ENCODE measurements around the gene LRRK1.

Gene LRRK1

DNA sequence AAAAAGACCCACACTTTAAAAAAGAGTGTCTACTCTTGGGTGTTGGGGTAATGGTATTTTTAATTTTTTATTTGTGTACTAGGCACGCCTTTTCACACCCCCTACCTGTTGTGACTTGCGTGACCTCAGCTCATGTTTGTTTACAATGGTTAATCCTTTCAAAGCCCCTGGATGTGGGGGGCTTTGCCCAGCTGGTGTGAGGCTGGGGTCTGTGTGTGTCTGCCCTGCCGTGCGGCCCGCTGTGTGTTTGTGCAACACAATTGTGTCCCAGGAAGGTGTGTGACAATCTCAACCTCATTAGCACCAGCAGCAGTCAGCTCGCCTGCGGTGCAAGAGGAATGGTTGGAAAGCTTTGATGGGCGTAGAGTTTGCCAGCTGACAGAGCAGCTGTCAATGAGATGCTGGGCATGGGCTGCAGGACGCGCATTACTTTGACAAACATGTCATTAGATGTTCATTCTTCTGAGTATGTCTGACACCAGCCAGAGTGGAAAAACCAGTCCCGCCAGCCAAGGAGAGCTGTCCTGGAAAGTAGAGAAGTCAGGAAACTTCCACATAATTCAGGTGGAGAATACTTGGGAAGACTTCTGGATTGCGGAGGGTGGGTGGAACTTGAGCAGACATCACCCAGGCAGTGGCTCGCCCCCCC, 9.6 kb downstream of the LRRK1 start:
- Histone ChIP-seq H3K27me3 (ENCODE audit: low read depth, low read length) (no peaks in the 10 kb centered on the region), H3K9me3 (ENCODE audit: control insufficient read depth in 1 of 2, low read length in 2 of 2) (no peaks in the 10 kb centered on the region), H3K27ac (ENCODE audit: low read length) (no peak overlapping the region), H3K36me3 (ENCODE audit: control insufficient read depth in 1 of 2, insufficient read depth in 2 of 2, low read length in 2 of 2) (peaks cover 0 to 17% of the 10 kb centered on the region in 2 donors), H3K4me3 (ENCODE audit: low read depth in 1 of 2, low read length in 2 of 2) (no peak overlapping the region), H3K4me1 (ENCODE audit: control insufficient read depth in 1 of 2, insufficient read depth in 2 of 2, low read length in 2 of 2) (no peaks in the 10 kb centered on the region)

- H3K9me3 ChIP-seq (ENCODE audit: control insufficient read depth in 1 of 2, low read length in 2 of 2), result no peaks in the 10 kb centered on the region
- peaks cover 0 to 17% of the 10 kb centered on the region in 2 donors for H3K36me3 ChIP-seq (ENCODE audit: control insufficient read depth in 1 of 2, insufficient read depth in 2 of 2, low read length in 2 of 2)
- no peaks in the 10 kb centered on the region for H3K27me3 ChIP-seq (ENCODE audit: low read depth, low read length)
- H3K27ac ChIP-seq (ENCODE audit: low read length), result no peak overlapping the region
- no peak overlapping the region for H3K4me3 ChIP-seq (ENCODE audit: low read depth in 1 of 2, low read length in 2 of 2)
- no peaks in the 10 kb centered on the region for H3K4me1 ChIP-seq (ENCODE audit: control insufficient read depth in 1 of 2, insufficient read depth in 2 of 2, low read length in 2 of 2)
Measured at GRCh38 chr15:100929641-100930042, 10.5 kb downstream of the LRRK1 start.

DNA sequence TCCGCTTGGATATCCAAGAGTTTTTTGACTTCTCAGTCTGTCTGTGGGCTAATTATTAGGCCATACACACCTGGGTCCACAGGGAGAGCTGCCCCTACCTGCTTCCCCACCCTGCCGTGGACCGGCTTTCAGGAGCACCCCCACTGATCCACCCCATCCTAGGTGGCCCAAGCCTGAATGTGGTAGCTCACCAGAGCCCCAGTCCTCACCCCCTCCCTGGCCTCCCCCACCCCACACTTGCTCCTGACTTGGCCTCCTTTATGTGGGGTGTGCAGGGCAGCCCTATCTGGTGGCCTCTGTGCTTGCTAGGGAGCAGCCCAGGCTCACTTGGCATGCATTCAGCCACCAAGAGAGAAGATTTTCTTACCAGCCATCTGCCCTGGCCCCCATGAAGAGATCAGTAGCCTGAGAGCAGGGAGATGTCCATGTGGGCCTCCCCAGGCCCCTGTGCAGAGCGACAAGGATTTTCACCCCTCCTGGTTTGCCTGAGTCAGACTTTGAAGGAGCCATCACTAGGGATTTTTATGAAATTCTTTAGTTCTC, 11.2 kb downstream of the LRRK1 start:
- H3K9me3 ChIP-seq (ENCODE audit: control insufficient read depth in 1 of 2, low read length in 2 of 2), result no peaks in the 10 kb centered on the region
- H3K27ac ChIP-seq (ENCODE audit: low read length), result no peak overlapping the region
- no peaks in the 10 kb centered on the region for H3K27me3 ChIP-seq (ENCODE audit: low read depth, low read length)
- H3K36me3 ChIP-seq (ENCODE audit: control insufficient read depth in 1 of 2, insufficient read depth in 2 of 2, low read length in 2 of 2), result peaks cover 0 to 15% of the 10 kb centered on the region in 2 donors
- H3K4me1 ChIP-seq (ENCODE audit: control insufficient read depth in 1 of 2, insufficient read depth in 2 of 2, low read length in 2 of 2), result no peaks in the 10 kb centered on the region
- H3K4me3 ChIP-seq (ENCODE audit: low read depth in 1 of 2, low read length in 2 of 2), result no peak overlapping the region

DNA sequence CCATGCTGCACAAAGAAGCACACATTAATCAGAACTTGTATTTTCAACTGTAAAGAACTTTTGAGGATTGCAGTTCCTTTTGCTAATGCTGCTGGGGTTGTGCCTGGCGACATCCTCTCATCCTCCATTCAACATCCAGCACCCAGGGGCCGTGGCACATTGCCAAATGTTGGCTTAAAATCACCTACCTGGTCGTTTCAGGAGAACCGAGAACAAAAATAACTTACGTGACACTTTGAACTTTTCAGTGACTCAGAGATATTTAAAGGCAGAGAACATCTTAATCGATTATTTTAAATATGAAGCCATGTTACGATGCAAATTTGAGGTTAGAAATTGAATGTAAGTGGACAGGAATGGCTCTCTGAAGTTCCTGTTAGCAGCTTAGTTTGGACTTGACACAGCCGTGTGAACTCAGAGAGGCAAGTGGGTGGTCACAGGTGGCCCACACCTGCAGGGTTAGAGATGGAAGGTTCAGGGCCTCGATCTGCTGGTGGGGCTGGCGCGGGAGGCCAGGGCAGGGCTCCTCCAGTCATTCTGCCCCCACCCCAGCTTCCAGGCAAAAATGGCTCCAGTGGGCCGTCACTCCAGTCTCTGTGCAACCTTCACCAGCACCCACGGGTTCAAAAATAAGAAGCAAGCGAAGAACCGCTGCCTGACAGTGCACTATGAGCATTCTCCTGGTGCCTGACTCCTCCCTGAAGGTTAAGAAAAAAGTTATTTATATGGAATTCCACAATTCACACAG, 12.2 kb downstream of the LRRK1 start:
- H3K9me3 ChIP-seq (ENCODE audit: control insufficient read depth in 1 of 2, low read length in 2 of 2), result no peaks in the 10 kb centered on the region
- peaks cover 0 to 10% of the 10 kb centered on the region in 2 donors for H3K36me3 ChIP-seq (ENCODE audit: control insufficient read depth in 1 of 2, insufficient read depth in 2 of 2, low read length in 2 of 2)
- no peak overlapping the region for H3K4me3 ChIP-seq (ENCODE audit: low read depth in 1 of 2, low read length in 2 of 2)
- H3K4me1 ChIP-seq (ENCODE audit: control insufficient read depth in 1 of 2, insufficient read depth in 2 of 2, low read length in 2 of 2), result no peaks in the 10 kb centered on the region
- no peak overlapping the region for H3K27ac ChIP-seq (ENCODE audit: low read length)
- no peaks in the 10 kb centered on the region for H3K27me3 ChIP-seq (ENCODE audit: low read depth, low read length)

DNA sequence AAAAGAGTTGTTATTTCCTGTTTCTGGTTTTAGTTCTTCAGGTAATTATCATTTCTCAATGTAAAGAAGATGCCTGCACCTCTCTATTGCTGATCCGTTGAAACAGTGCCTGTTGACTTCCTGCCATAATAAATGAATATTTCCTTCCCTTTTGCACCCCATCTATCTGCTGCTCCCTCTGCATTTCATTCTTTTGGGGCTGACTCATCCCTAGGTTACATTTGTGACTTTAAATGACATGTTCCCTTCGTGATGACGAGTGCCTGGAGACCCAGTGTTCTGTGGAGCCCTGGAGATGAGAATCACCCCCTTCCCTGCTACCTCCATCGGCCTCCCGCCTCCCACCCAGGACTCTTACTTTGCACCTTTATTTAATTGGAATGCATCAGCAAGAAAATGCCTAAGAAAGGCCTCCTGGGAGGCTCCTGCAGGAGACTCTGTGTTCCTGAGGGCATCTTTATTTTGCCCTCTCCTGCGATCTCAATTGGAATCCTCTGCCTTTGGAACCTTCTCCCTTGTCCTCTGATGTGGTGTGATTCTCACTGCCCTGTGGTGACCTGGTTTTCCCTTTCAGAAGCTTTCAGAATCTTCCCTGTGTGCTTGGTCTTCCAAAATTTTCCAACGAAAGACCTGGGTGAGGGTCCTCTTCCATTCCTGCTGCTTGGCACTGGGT, 13.7 kb downstream of the LRRK1 start:
- Histone ChIP-seq H3K36me3 (ENCODE audit: control insufficient read depth in 1 of 2, insufficient read depth in 2 of 2, low read length in 2 of 2) (peaks cover 0 to 14% of the 10 kb centered on the region in 2 donors), H3K4me3 (ENCODE audit: low read depth in 1 of 2, low read length in 2 of 2) (no peak overlapping the region), H3K27ac (ENCODE audit: low read length) (no peak overlapping the region), H3K27me3 (ENCODE audit: low read depth, low read length) (no peaks in the 10 kb centered on the region), H3K4me1 (ENCODE audit: control insufficient read depth in 1 of 2, insufficient read depth in 2 of 2, low read length in 2 of 2) (no peaks in the 10 kb centered on the region), H3K9me3 (ENCODE audit: control insufficient read depth in 1 of 2, low read length in 2 of 2) (peaks cover 0 to 3% of the 10 kb centered on the region in 2 donors)

DNA sequence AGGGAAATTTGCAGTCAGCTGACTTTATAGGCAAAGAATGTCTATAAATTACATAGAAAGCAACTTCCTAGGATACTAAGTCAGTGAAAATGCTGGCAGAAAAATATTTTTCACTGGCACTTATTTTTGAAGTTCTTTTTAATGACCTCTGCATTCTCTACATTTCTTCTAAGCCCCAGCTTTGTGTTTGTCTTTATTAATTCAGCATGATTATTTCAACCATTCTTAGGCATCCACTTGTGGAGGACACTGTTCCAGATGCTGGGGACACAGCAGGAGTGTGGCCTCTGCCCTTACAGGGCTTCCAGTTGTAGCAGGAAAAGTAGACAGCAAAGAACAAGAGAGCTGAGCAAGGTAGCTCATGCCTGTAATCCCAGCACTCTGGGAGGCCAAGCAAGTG, 15.0 kb downstream of the LRRK1 start:
- Histone ChIP-seq H3K4me3 (ENCODE audit: low read depth in 1 of 2, low read length in 2 of 2) (no peak overlapping the region), H3K27ac (ENCODE audit: low read length) (no peak overlapping the region), H3K4me1 (ENCODE audit: control insufficient read depth in 1 of 2, insufficient read depth in 2 of 2, low read length in 2 of 2) (no peaks in the 10 kb centered on the region)

GRCh38 chr15:100934726-100935125, 15.6 kb downstream of the LRRK1 start:
- Histone ChIP-seq H3K4me3 (ENCODE audit: low read depth in 1 of 2, low read length in 2 of 2) (no peak overlapping the region), H3K9me3 (ENCODE audit: control insufficient read depth in 1 of 2, low read length in 2 of 2) (peaks cover 0 to 3% of the 10 kb centered on the region in 2 donors), H3K27me3 (ENCODE audit: low read depth, low read length) (no peaks in the 10 kb centered on the region), H3K36me3 (ENCODE audit: control insufficient read depth in 1 of 2, insufficient read depth in 2 of 2, low read length in 2 of 2) (peaks cover 0 to 6% of the 10 kb centered on the region in 2 donors), H3K27ac (ENCODE audit: low read length) (no peak overlapping the region), H3K4me1 (ENCODE audit: control insufficient read depth in 1 of 2, insufficient read depth in 2 of 2, low read length in 2 of 2) (no peaks in the 10 kb centered on the region)

More for the DNA sequence above, 15.0 kb downstream of the LRRK1 start:
- Histone ChIP-seq H3K27me3 (ENCODE audit: low read depth, low read length) (no peaks in the 10 kb centered on the region), H3K9me3 (ENCODE audit: control insufficient read depth in 1 of 2, low read length in 2 of 2) (peaks cover 0 to 3% of the 10 kb centered on the region in 2 donors), H3K36me3 (ENCODE audit: control insufficient read depth in 1 of 2, insufficient read depth in 2 of 2, low read length in 2 of 2) (peaks cover 0 to 6% of the 10 kb centered on the region in 2 donors)

- H3K4me3 ChIP-seq (ENCODE audit: low read depth in 1 of 2, low read length in 2 of 2), result no peak overlapping the region
- H3K4me1 ChIP-seq (ENCODE audit: control insufficient read depth in 1 of 2, insufficient read depth in 2 of 2, low read length in 2 of 2), result no peaks in the 10 kb centered on the region
- H3K27me3 ChIP-seq (ENCODE audit: low read depth, low read length), result no peaks in the 10 kb centered on the region
- H3K36me3 ChIP-seq (ENCODE audit: control insufficient read depth in 1 of 2, insufficient read depth in 2 of 2, low read length in 2 of 2), result peaks cover 0 to 3% of the 10 kb centered on the region in 2 donors
- peaks cover 0 to 3% of the 10 kb centered on the region in 2 donors for H3K9me3 ChIP-seq (ENCODE audit: control insufficient read depth in 1 of 2, low read length in 2 of 2)
- no peak overlapping the region for H3K27ac ChIP-seq (ENCODE audit: low read length)
Measured at GRCh38 chr15:100937171-100937570, 18.0 kb downstream of the LRRK1 start.

DNA sequence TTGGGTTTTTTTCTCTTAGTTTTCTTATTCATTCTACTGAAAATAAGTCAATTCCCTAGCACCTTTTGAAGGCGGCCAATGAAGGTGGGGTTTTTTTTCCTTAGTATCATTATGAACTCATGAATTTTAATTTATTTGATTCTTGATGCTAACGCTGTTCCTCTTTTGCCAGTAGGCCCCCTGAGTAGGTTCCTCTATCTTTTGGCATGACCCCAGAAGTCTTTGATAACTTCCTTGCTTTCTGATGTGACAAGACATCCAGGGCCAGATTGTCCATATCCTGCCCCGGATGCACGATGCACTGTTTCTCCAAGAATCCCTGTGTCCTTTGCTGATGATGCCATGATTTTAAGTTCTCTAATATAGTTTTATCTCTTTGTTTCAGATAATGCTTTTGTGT, 20.6 kb downstream of the LRRK1 start:
- Histone ChIP-seq H3K27me3 (ENCODE audit: low read depth, low read length) (no peaks in the 10 kb centered on the region), H3K9me3 (ENCODE audit: control insufficient read depth in 1 of 2, low read length in 2 of 2) (peaks cover 0 to 3% of the 10 kb centered on the region in 2 donors), H3K4me1 (ENCODE audit: control insufficient read depth in 1 of 2, insufficient read depth in 2 of 2, low read length in 2 of 2) (peaks cover 0 to 4% of the 10 kb centered on the region in 2 donors), H3K4me3 (ENCODE audit: low read depth in 1 of 2, low read length in 2 of 2) (no peak overlapping the region), H3K27ac (ENCODE audit: low read length) (no peak overlapping the region), H3K36me3 (ENCODE audit: control insufficient read depth in 1 of 2, insufficient read depth in 2 of 2, low read length in 2 of 2) (peaks cover 0 to 3% of the 10 kb centered on the region in 2 donors)

GRCh38 chr15:100940767-100941379, 21.7 kb downstream of the LRRK1 start:
- no peak overlapping the region for H3K4me3 ChIP-seq (ENCODE audit: low read depth in 1 of 2, low read length in 2 of 2)
- H3K9me3 ChIP-seq (ENCODE audit: control insufficient read depth in 1 of 2, low read length in 2 of 2), result peaks cover 0 to 3% of the 10 kb centered on the region in 2 donors
- peaks cover 0 to 3% of the 10 kb centered on the region in 2 donors for H3K36me3 ChIP-seq (ENCODE audit: control insufficient read depth in 1 of 2, insufficient read depth in 2 of 2, low read length in 2 of 2)
- no peaks in the 10 kb centered on the region for H3K27me3 ChIP-seq (ENCODE audit: low read depth, low read length)
- peaks cover 0 to 4% of the 10 kb centered on the region in 2 donors for H3K4me1 ChIP-seq (ENCODE audit: control insufficient read depth in 1 of 2, insufficient read depth in 2 of 2, low read length in 2 of 2)
- H3K27ac ChIP-seq (ENCODE audit: low read length), result no peak overlapping the region

DNA sequence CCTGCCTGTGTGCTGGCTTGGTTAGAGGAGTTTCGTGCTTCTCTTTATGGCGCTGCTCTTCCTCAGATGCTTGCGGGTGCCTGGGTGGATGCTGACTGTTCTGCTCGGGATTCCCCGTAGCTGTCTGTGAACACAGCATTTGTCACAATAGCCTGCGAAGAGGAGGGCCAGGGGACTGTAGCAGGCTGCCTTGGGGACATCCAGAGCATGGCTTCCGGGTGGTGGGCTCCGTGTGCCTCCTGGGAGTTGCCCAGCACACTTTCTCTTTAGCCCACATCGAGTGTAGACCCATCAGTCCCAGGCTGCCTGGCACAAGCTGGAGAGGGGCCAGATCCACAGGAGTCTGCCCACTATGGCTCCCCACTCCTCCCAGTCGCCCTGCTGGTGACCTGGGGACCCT, 22.4 kb downstream of the LRRK1 start:
- no peak overlapping the region for H3K27ac ChIP-seq (ENCODE audit: low read length)

More for the DNA sequence above, 22.4 kb downstream of the LRRK1 start:
- Histone ChIP-seq H3K4me1 (ENCODE audit: control insufficient read depth in 1 of 2, insufficient read depth in 2 of 2, low read length in 2 of 2) (peaks cover 0 to 4% of the 10 kb centered on the region in 2 donors), H3K9me3 (ENCODE audit: control insufficient read depth in 1 of 2, low read length in 2 of 2) (peaks cover 0 to 2% of the 10 kb centered on the region in 2 donors), H3K4me3 (ENCODE audit: low read depth in 1 of 2, low read length in 2 of 2) (no peak overlapping the region), H3K27me3 (ENCODE audit: low read depth, low read length) (no peaks in the 10 kb centered on the region), H3K36me3 (ENCODE audit: control insufficient read depth in 1 of 2, insufficient read depth in 2 of 2, low read length in 2 of 2) (peaks cover 0 to 2% of the 10 kb centered on the region in 2 donors)
